GM10266 (cell line): ENCODE measurements around the gene INPP5J.
"Not testable (repeated sequence)": the region's sequence is repeated elsewhere in the genome, so short reads cannot be mapped to it uniquely, and the experiment has no call there.

ENCODE experiments used
- DNase-seq: peaks from one replicate; pipeline ENCODE4 v3.0.0; 2012; ENCODE audit errors: extremely low spot score
- CTCF ChIP-seq: IDR thresholded peaks from 2 replicates; pipeline ENCODE4 v1.5.1; 2012; ENCODE audit warnings: mild to moderate bottlenecking, low read depth; ENCODE audit not compliant: control insufficient read depth, insufficient read depth; ENCODE audit errors: missing control alignments

INPP5J gene

GRCh38 chr22:31094741-31095140 lies 28.0 kb upstream of the INPP5J start:
- no peak for DNase-seq
- no peak for TF ChIP-seq CTCF

GRCh38 chr22:31095637-31096249 lies 27.0 kb upstream of the INPP5J start:
- TF ChIP-seq CTCF, result no peak
- no peak for DNase-seq

GRCh38 chr22:31096657-31097279 lies 26.0 kb upstream of the INPP5J start:
- no peak for TF ChIP-seq CTCF
- DNase-seq, result no peak

GRCh38 chr22:31097539-31097938 lies 25.2 kb upstream of the INPP5J start:
- not testable (repeated sequence) for DNase-seq

- no peak for DNase-seq
- TF ChIP-seq CTCF, result no peak
These were observed 24.7 kb upstream of the INPP5J start for GRCh38 chr22:31097941-31098631.

GRCh38 chr22:31098632-31099110 lies 24.1 kb upstream of the INPP5J start:
- TF ChIP-seq CTCF, result no peak
- DNase-seq, result no peak

- DNase-seq, result no peak
- TF ChIP-seq CTCF, result no peak
These were observed 23.4 kb upstream of the INPP5J start for GRCh38 chr22:31099386-31099785.
